Embryonic facial prominence (tissue), 1 donor: ENCODE data around the gene MDK.

Source experiments
- DNase-seq: peaks from one replicate; pipeline ENCODE4 v3.0.0-alpha.2; 2016; ENCODE audit errors: extremely low spot score

The MDK gene

GRCh38 chr11:46347637-46348311, 33.7 kb upstream of the MDK start:
- DNase-seq = no peak

- DNase-seq = no peak
Observed at GRCh38 chr11:46348566-46349401, 32.7 kb upstream of the MDK start.

GRCh38 chr11:46350695-46351094, 30.8 kb upstream of the MDK start:
- no peak for DNase-seq

- no peak for DNase-seq
Observed at GRCh38 chr11:46351148-46351547, 30.3 kb upstream of the MDK start.

- no peak for DNase-seq
Observed at GRCh38 chr11:46351606-46352005, 29.9 kb upstream of the MDK start.

GRCh38 chr11:46352063-46352841, 29.2 kb upstream of the MDK start:
- DNase-seq = no peak

- DNase-seq = no peak
Observed at GRCh38 chr11:46353698-46354097, 27.8 kb upstream of the MDK start.

- DNase-seq = no peak
Observed at GRCh38 chr11:46356924-46357482, 24.5 kb upstream of the MDK start.

- DNase-seq = no peak
Observed at GRCh38 chr11:46357483-46357936, 24.0 kb upstream of the MDK start.

- DNase-seq = no peak
Observed at GRCh38 chr11:46359953-46360352, 21.5 kb upstream of the MDK start.

- no peak for DNase-seq
Observed at GRCh38 chr11:46360878-46361277, 20.6 kb upstream of the MDK start.

- no peak for DNase-seq
Observed at GRCh38 chr11:46361283-46362155, 19.9 kb upstream of the MDK start.

- no peak for DNase-seq
Observed at GRCh38 chr11:46362156-46363030, 19.1 kb upstream of the MDK start.

- DNase-seq = no peak
Observed at GRCh38 chr11:46363031-46363407, 18.4 kb upstream of the MDK start.

- no peak for DNase-seq
Observed at GRCh38 chr11:46363455-46364005, 17.9 kb upstream of the MDK start.

- DNase-seq = no peak
Observed at GRCh38 chr11:46364056-46364455, 17.4 kb upstream of the MDK start.

- DNase-seq = no peak
Observed at GRCh38 chr11:46364791-46365190, 16.7 kb upstream of the MDK start.

GRCh38 chr11:46366260-46366659, 15.2 kb upstream of the MDK start:
- DNase-seq = no peak

- no peak for DNase-seq
Observed at GRCh38 chr11:46366661-46367161, 14.8 kb upstream of the MDK start.
